ENCODE results near the gene NEIL1.
A peak's percentile ranks its signal among the peaks of the same experiment; 100 is the strongest.
"Not testable (repeated sequence)": the region's sequence is repeated elsewhere in the genome, so short reads cannot be mapped to it uniquely, and the experiment has no call there.

Gene NEIL1

GRCh38 chr15:75333654-75334419 lies 13.0 kb upstream of the NEIL1 start:
- DNase-seq (ENCODE audit: low read depth), result not testable (repeated sequence)

- no peak for DNase-seq (ENCODE audit: low read depth)
Measured at GRCh38 chr15:75335313-75335704, 11.5 kb upstream of the NEIL1 start.

- peak; percentile 56 for DNase-seq (ENCODE audit: low read depth)
Measured at GRCh38 chr15:75335705-75336355, 11.0 kb upstream of the NEIL1 start, which contains the start of gene COMMD4. COMMD4 (plus strand) TSS chr15:75336063; CDS start chr15:75336090, 27 bp downstream.

GRCh38 chr15:75338661-75339240 lies 8.1 kb upstream of the NEIL1 start:
- no peak for DNase-seq (ENCODE audit: low read depth)

DNA sequence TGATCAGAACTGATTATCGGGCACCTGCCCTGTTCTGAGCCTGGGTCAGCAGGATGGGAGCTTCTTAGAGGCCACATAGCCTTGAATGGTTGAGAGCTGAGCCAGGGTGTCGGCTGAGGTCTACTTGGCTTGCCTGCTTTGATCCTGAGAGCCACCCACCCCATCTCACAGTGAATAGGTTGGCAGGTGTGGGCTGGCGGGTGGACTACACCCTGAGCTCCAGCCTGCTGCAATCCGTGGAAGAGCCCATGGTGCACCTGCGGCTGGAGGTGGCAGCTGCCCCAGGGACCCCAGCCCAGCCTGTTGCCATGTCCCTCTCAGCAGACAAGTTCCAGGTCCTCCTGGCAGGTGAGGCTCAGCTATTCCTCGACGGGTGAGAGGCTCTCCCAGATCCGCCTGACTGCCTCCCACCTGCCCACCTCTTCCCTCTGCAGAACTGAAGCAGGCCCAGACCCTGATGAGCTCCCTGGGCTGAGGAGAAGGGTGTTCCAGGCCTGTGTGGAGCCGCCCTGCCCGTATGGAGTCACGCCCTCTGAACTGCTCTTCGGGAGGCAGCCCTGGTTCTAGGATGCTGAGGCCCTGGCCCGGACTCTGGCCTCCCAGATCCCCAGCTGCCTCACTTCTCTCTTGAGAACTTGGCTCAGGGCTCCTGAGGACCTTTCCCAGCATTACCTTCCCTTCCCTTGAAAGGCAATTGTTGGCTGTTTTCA lies 7.2 kb upstream of the NEIL1 start:
- no peak for DNase-seq (ENCODE audit: low read depth)

DNA sequence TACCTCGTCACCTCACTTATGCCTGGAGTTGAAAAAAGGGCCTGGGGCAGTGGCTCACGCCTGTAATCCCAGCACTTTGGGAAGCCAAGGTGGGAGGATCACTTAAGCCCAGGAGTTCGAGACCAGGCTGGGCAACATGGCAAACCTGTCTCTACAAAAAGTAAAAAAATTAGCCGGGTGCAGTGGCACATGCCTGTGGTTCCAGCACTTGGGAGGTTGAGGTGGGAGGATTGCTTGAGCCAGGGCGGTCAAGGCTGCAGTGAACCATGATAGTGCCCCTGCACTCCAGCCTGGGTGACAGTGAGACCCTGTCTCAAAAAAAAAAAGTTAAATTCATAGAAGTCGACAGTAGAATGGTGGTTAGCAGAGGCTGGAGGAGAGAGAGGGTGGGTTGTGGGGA lies 4.6 kb upstream of the NEIL1 start:
- DNase-seq (ENCODE audit: low read depth), result no peak

DNA sequence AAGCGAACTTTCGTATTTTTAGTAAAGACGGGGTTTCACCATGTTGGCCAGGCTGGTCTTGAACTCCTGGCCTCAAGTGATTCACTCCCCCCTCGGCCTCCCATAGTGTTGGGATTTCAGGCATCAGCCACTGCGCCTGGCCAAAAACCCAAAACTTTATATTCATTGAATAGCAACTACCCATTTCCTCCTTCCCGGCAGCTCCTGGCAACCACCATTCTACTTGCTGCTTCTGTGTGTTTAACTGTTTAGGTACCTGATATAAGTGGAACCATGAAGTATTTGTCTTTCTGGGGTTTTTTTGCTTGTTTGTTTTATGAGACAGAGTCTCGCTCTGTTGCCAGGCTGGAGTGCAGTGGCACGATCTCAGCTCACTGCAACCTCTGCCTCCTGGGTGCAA lies 2.9 kb upstream of the NEIL1 start:
- DNase-seq (ENCODE audit: low read depth), result not testable (repeated sequence)

GRCh38 chr15:75347222-75348033 lies 589 bp downstream of the NEIL1 start:
- DNase-seq (ENCODE audit: low read depth), result peak; percentile 25

GRCh38 chr15:75348034-75348561 lies 1.3 kb downstream of the NEIL1 start:
- DNase-seq (ENCODE audit: low read depth), result no peak

- DNase-seq (ENCODE audit: low read depth), result no peak
Measured at GRCh38 chr15:75348562-75349350, 1.9 kb downstream of the NEIL1 start.

- DNase-seq (ENCODE audit: low read depth), result not testable (repeated sequence)
Measured at GRCh38 chr15:75349351-75349669, 2.5 kb downstream of the NEIL1 start.

DNA sequence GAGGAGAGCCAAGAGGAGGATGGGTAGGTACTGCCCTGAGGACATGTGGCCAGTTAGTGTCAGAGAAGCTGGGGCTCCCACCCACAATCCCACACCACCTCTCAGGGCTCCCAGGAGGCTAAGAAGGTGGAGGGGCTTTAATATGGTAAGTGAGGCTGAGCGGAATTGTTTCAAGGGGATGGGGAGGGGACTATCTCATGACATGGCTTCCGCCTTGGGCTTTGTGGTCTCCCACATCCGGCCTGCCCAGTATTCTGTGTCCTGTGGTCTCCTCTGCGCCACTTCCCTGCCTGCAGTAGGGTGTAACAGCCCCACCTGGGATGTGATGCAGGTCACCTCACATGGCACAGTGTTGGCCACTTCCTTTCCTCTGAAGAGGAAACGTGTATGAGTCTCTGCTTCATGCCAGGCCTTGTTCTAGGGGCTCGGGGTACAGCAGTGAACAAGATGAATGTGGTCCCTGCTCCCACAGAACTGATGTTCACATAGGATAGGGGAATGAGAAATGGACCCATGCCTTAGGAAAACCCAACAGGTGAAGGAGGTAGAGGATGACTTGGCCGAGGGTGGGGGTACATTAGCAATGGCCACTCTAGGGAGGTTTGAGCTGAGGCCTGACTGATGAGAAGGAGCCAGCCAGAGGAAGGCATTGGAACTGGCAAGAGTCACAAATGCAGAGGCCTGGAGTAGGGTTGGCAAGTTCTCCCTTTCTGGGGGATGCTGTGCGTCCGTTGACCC lies 3.2 kb downstream of the NEIL1 start:
- peak; percentile 64 for DNase-seq (ENCODE audit: low read depth)

GRCh38 chr15:75350601-75351361 lies 3.9 kb downstream of the NEIL1 start:
- DNase-seq (ENCODE audit: low read depth), result no peak

DNA sequence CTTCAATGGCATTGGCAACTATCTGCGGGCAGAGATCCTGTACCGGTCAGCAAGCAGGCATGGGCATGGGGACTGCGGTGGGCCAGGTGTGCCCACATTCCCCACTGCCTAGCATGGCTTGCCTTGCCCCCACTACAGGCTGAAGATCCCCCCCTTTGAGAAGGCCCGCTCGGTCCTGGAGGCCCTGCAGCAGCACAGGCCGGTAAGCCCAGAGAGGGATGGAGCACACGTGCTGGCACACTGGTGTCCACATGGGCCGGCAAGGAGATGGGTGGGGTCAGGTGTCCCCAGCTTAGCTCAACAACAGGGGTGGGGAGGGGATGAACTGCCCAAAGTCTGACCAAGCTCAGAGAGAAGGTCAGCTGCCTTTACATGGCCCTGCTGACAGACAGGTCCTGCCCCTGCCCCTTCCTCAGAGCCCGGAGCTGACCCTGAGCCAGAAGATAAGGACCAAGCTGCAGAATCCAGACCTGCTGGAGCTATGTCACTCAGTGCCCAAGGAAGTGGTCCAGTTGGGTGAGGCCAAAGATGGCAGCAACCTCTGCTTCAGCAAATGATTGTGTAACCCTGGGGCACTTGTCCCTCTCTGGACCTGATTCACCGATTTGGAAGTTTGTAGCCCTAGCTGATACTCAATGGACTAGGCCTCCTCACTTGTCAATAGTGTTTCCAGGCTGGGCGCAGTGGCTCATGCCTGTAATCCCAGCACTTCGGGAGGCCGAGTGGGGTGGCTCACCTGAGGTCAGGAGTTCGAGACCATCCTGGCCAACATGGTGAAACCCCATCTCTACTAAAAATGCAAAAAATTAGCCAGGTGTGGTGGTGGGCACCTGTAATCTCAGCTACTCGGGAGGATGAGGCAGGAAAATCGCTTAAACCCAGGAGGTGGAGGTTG lies 5.6 kb downstream of the NEIL1 start:
- DNase-seq (ENCODE audit: low read depth), result no peak

- DNase-seq (ENCODE audit: low read depth), result no peak
Measured at GRCh38 chr15:75353604-75354003, 6.8 kb downstream of the NEIL1 start.

- no peak for DNase-seq (ENCODE audit: low read depth)
Measured at GRCh38 chr15:75354454-75354853, 7.6 kb downstream of the NEIL1 start.

- DNase-seq (ENCODE audit: low read depth), result no peak
Measured at GRCh38 chr15:75355369-75355768, 8.5 kb downstream of the NEIL1 start.

DNA sequence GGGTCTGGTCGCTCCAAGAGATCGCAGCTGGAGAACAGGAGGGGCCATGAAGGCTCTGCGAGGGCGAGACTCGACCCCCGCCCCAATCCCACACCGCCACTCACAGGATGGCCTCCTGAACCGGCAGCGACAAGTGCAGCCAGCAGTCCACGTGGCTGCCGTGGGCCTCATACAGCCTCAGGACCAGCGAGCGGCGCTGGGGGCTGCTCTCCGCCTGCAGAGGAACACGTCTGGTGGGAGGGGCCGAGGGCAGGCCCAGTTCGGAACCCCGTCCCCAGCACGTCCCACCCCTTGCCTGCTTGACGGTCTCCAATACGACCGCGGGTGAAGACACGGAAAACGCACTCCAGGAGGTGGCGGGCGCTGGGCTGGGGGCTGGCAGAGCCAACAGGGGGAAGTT lies 9.2 kb downstream of the NEIL1 start:
- no peak for DNase-seq (ENCODE audit: low read depth)
